Central memory CD8-positive, alpha-beta T cell (primary cell): ENCODE measurements around the gene DENND2A.

Experiments used
- ATAC-seq: fragments of 150-1000 bp; cut with Tn5 transposase; replicated peaks from 2 replicates; pipeline ENCODE4 v1.10.0; 2022; ENCODE audit warnings: mild to moderate bottlenecking, moderate FRiP score, moderate number of reproducible peaks; ENCODE audit not compliant: poor library complexity, severe bottlenecking; ENCODE audit errors: extremely low read depth
- DNase-seq, 2 donors: peaks; one replicate each; pipeline ENCODE4 v3.0.0; 2021; ENCODE audit warnings: low spot score in 2 of 2
- H3K27ac Mint-ChIP-seq: one replicate; pipeline ENCODE4 v1.8.0; 2022; ENCODE audit warnings: low read depth, mild to moderate bottlenecking, moderate library complexity, mixed read lengths
- H3K27me3 Mint-ChIP-seq: one replicate; pipeline ENCODE4 v1.8.0; 2022; ENCODE audit warnings: mixed read lengths
- H3K36me3 Mint-ChIP-seq: one replicate; pipeline ENCODE4 v1.8.0; 2022; ENCODE audit warnings: mild to moderate bottlenecking, moderate library complexity, mixed read lengths; ENCODE audit not compliant: insufficient read depth
- H3K4me1 Mint-ChIP-seq: one replicate; pipeline ENCODE4 v1.8.0; 2022; ENCODE audit warnings: mixed read lengths
- H3K4me3 Mint-ChIP-seq: one replicate; pipeline ENCODE4 v1.8.0; 2022; ENCODE audit warnings: mild to moderate bottlenecking, moderate library complexity, mixed read lengths
- H3K9me3 Mint-ChIP-seq: one replicate; pipeline ENCODE4 v1.8.0; 2022; ENCODE audit warnings: mixed read lengths

DENND2A gene

GRCh38 chr7:140619176-140619575 is 21.4 kb downstream of the DENND2A start:
- Mint-ChIP-seq H3K27ac (no peak overlapping the region), H3K9me3 (no peaks in the 10 kb centered on the region), H3K27me3 (no peaks in the 10 kb centered on the region)

DNA sequence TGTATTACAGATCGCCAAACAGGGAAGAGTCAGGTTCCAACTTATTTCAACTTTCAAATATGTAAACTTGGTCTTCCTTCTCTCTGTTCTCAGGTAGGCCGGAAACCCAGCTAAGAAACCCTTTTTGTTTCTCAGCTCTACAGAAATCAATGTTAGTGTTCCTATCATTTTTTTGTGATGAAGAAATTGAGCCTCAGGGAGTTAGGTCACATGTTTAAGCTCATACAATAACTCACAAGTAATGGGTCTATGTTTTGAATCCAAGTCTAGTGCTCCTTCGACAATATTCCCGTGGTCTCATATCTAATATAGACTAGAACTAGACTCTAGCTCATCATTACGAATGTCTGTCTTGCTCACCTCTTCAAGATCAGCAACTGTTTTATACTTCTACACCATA is 22.3 kb downstream of the DENND2A start:
- DNase-seq (no peak), ATAC-seq (no peak)
- no peak overlapping the region for H3K27ac Mint-ChIP-seq
- no peaks in the 10 kb centered on the region for H3K9me3 Mint-ChIP-seq
- no peak overlapping the region for H3K4me3 Mint-ChIP-seq
- H3K36me3 Mint-ChIP-seq, result no peaks in the 10 kb centered on the region
- no peaks in the 10 kb centered on the region for H3K4me1 Mint-ChIP-seq
- H3K27me3 Mint-ChIP-seq, result no peaks in the 10 kb centered on the region

More at GRCh38 chr7:140619176-140619575, 21.4 kb downstream of the DENND2A start:
- no peaks in the 10 kb centered on the region for H3K36me3 Mint-ChIP-seq
- H3K4me1 Mint-ChIP-seq, result no peaks in the 10 kb centered on the region
- DNase-seq (no peak), ATAC-seq (no peak)
- H3K4me3 Mint-ChIP-seq, result no peak overlapping the region

DNA sequence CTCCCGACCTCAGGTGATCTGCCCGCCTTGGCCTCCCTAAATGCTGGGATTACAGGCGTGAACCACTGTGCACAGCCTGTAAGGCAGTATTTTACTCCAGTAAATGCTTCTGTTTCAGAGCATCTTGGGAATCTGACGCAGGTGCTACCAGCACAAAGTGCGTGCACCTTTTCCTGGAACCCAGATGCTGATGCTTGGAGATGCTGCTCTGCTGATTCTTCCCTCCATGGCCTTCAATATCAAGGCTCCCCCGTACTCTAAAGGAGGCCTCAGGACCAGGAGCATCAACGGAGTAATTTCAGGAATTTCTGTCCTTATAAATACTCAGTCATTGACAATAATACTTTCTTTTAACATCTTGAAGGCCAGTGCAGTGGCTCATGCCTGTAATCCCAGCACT is 23.5 kb downstream of the DENND2A start:
- H3K4me3 Mint-ChIP-seq, result no peak overlapping the region
- no peaks in the 10 kb centered on the region for H3K36me3 Mint-ChIP-seq
- no peak overlapping the region for H3K27ac Mint-ChIP-seq
- no peak for ATAC-seq
- H3K9me3 Mint-ChIP-seq, result no peaks in the 10 kb centered on the region
- H3K27me3 Mint-ChIP-seq, result no peaks in the 10 kb centered on the region
- DNase-seq, result no peak
- no peaks in the 10 kb centered on the region for H3K4me1 Mint-ChIP-seq

GRCh38 chr7:140616328-140616727 is 24.3 kb downstream of the DENND2A start:
- peaks cover 6% of the 10 kb centered on the region for H3K27me3 Mint-ChIP-seq
- H3K4me1 Mint-ChIP-seq, result no peaks in the 10 kb centered on the region
- H3K4me3 Mint-ChIP-seq, result no peak overlapping the region
- H3K27ac Mint-ChIP-seq, result no peak overlapping the region
- ATAC-seq (no peak), DNase-seq (no peak)
- H3K36me3 Mint-ChIP-seq, result no peaks in the 10 kb centered on the region
- H3K9me3 Mint-ChIP-seq, result no peaks in the 10 kb centered on the region

DNA sequence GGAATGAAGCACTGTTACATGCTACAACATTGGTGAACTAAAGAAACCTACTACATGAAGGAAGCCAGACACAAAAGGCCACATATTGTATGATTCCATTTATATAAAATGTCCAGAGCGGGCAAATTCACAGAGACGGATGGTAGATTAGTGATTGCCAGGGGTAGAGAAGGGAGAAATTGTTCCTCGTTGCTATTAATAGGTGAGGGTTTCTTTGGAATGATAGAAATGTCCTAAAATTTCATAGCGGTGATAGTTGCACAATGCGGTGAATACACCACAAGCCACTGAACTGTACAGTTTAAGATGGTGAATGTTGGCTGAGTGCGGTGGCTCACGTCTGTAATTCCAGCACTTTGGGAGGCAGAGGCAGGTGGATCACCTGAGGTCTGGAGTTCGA is 29.0 kb downstream of the DENND2A start:
- no peak overlapping the region for H3K27ac Mint-ChIP-seq
- H3K4me3 Mint-ChIP-seq, result no peak overlapping the region
- H3K9me3 Mint-ChIP-seq, result no peaks in the 10 kb centered on the region
- H3K27me3 Mint-ChIP-seq, result peaks cover 17% of the 10 kb centered on the region
- ATAC-seq (no peak), DNase-seq (no peak)
- no peaks in the 10 kb centered on the region for H3K4me1 Mint-ChIP-seq
- H3K36me3 Mint-ChIP-seq, result no peaks in the 10 kb centered on the region

DNA sequence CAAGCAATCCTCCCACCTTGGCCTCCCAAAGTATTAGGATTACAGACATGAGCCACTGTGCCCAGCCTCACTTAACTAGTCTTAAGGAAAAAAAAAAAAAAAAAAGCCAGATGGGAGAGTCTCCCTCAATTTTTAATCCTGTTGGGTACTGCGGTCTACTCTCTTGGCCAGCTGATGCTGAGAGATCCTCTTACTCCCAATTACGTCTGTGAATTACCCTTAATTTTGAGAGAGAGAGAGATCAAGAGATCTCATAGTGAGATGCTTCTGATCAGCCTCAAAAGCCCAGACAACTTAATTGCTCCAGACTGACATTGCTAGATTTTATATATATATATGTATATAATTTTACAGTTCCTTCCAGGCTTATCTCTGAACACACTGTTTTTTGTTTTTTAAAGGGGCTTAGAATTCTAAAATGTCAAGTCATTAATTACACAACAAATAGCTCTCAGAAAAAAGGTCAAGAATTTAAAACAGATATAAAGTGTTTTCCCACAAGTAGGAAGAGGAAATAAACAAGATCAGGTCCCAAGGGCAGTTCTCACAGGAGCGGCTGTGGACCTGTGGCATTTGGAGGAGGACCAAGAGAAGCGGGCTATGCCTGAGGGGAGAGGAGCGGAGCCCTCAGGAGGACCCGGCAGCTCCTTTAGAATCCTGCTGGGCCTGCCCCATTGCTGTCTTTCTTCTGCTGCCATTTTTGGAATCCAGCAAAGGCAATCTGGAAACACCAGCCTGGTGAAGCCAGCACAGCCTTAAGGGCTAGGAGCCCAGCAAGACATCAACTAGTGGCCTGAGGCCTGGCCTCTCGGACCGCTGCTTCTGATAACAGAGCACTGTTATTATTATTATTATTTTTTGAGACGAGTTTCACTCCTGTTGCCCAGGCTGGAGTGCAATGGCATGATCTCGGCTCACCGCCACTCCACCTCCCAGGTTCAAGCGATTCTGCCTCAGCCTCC is 30.1 kb downstream of the DENND2A start:
- peaks cover 17% of the 10 kb centered on the region for H3K27me3 Mint-ChIP-seq
- no peak overlapping the region for H3K4me3 Mint-ChIP-seq
- no peak for ATAC-seq
- H3K36me3 Mint-ChIP-seq, result no peaks in the 10 kb centered on the region
- no peaks in the 10 kb centered on the region for H3K4me1 Mint-ChIP-seq
- no peak overlapping the region for H3K27ac Mint-ChIP-seq
- H3K9me3 Mint-ChIP-seq, result no peaks in the 10 kb centered on the region
- DNase-seq, result no peak

DNA sequence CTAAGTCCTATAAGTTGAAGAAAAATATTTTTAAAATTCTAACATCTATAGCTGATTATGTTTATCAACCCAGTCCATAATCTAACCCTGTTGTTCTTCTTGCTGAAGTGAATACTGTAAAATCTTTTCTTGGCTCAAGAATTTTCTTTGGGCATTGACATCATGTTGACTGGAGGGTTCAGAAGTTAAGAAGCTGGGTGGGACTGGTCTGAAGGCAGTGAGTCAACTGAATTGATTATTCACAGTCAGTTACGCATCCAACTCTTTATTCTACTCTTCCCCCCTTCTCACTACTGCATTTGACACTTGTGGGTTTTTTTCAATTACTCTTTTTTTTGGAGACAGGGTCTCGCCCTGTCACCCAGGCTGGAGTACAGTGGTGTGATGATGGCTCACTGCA is 31.0 kb downstream of the DENND2A start:
- no peaks in the 10 kb centered on the region for H3K9me3 Mint-ChIP-seq
- DNase-seq (no peak), ATAC-seq (no peak)
- no peaks in the 10 kb centered on the region for H3K4me1 Mint-ChIP-seq
- H3K27ac Mint-ChIP-seq, result no peak overlapping the region
- H3K27me3 Mint-ChIP-seq, result peaks cover 17% of the 10 kb centered on the region
- no peak overlapping the region for H3K4me3 Mint-ChIP-seq
- H3K36me3 Mint-ChIP-seq, result peaks cover 2% of the 10 kb centered on the region

GRCh38 chr7:140607441-140607989 is 33.1 kb downstream of the DENND2A start:
- no peaks in the 10 kb centered on the region for H3K4me1 Mint-ChIP-seq
- H3K27ac Mint-ChIP-seq, result no peak overlapping the region
- no peak overlapping the region for H3K4me3 Mint-ChIP-seq
- no peaks in the 10 kb centered on the region for H3K9me3 Mint-ChIP-seq
- H3K36me3 Mint-ChIP-seq, result peaks cover 2% of the 10 kb centered on the region
- peaks cover 17% of the 10 kb centered on the region for H3K27me3 Mint-ChIP-seq
- DNase-seq (no peak), ATAC-seq (no peak)

DNA sequence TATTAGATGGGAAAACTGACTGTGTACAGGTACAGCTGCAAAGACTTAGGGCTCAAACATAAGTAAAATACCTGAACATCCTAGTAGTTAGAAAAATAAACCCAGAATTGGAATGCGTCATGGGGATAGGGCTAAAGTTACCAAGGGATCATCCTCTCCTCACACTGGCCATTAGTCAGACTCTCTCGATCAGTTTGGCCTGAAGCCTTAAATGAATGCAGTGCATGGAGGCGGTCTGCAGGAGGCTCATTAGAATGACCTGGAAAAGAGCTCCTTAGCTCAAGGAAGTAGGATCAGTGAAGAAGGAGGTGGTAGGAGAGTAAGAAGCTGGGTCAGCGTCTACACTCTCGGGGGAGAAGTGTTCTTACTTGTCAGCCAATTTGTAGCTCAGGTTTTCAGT is 35.3 kb downstream of the DENND2A start:
- no peak overlapping the region for H3K27ac Mint-ChIP-seq
- H3K4me1 Mint-ChIP-seq, result no peaks in the 10 kb centered on the region
- no peak overlapping the region for H3K4me3 Mint-ChIP-seq
- peaks cover 25% of the 10 kb centered on the region for H3K27me3 Mint-ChIP-seq
- ATAC-seq, result no peak
- no peak for DNase-seq
- no peaks in the 10 kb centered on the region for H3K9me3 Mint-ChIP-seq
- peaks cover 2% of the 10 kb centered on the region for H3K36me3 Mint-ChIP-seq

DNA sequence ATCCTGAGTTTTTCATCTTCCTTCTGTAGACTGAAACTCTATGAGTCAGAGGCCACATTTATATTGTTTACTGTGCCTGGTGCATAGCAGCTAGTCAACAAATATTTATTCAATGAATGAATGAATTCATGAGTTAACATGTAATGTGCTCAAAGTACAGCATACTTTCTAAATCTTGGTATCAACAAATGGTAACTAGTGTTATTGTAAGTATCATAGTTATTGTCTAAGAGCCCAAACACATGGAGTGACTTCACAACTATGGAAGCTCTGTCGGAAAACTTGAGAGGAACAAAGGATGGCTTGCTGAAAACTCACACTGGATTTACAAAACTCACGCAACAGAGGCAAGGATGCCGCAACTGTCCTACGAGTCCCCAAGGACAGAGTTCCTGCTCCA is 35.9 kb downstream of the DENND2A start:
- H3K27me3 Mint-ChIP-seq, result peaks cover 31% of the 10 kb centered on the region
- ATAC-seq (no peak), DNase-seq (no peak)
- H3K4me1 Mint-ChIP-seq, result no peaks in the 10 kb centered on the region
- H3K4me3 Mint-ChIP-seq, result no peak overlapping the region
- no peaks in the 10 kb centered on the region for H3K9me3 Mint-ChIP-seq
- no peak overlapping the region for H3K27ac Mint-ChIP-seq
- peaks cover 2% of the 10 kb centered on the region for H3K36me3 Mint-ChIP-seq

GRCh38 chr7:140604076-140604475 is 36.5 kb downstream of the DENND2A start:
- Mint-ChIP-seq H3K36me3 (peaks cover 2% of the 10 kb centered on the region), H3K4me1 (no peaks in the 10 kb centered on the region)

GRCh38 chr7:140601566-140602174 is 38.9 kb downstream of the DENND2A start:
- ATAC-seq (no peak), DNase-seq (no peak)
- Mint-ChIP-seq H3K9me3 (no peaks in the 10 kb centered on the region), H3K27ac (no peak overlapping the region), H3K27me3 (peaks cover 36% of the 10 kb centered on the region), H3K4me3 (no peak overlapping the region), H3K4me1 (no peaks in the 10 kb centered on the region), H3K36me3 (peaks cover 2% of the 10 kb centered on the region)

More at GRCh38 chr7:140604076-140604475, 36.5 kb downstream of the DENND2A start:
- ATAC-seq, result no peak
- Mint-ChIP-seq H3K27me3 (peaks cover 32% of the 10 kb centered on the region), H3K27ac (no peak overlapping the region), H3K9me3 (no peaks in the 10 kb centered on the region), H3K4me3 (no peak overlapping the region)
- no peak for DNase-seq

GRCh38 chr7:140600341-140600740 is 40.3 kb downstream of the DENND2A start:
- H3K4me1 Mint-ChIP-seq, result no peaks in the 10 kb centered on the region
- H3K27me3 Mint-ChIP-seq, result peaks cover 39% of the 10 kb centered on the region
- no peaks in the 10 kb centered on the region for H3K9me3 Mint-ChIP-seq

More at GRCh38 chr7:140600341-140600740, 40.3 kb downstream of the DENND2A start:
- ATAC-seq (no peak), DNase-seq (no peak)
- peaks cover 2% of the 10 kb centered on the region for H3K36me3 Mint-ChIP-seq
- H3K4me3 Mint-ChIP-seq, result no peak overlapping the region
- no peak overlapping the region for H3K27ac Mint-ChIP-seq
